Activated T-cell treated with anti-CD3 and anti-CD28 coated beads for 48 hours (primary cell): Measurements from ENCODE around the gene EIF4G3.
"Not testable (repeated sequence)": the region's sequence is repeated elsewhere in the genome, so short reads cannot be mapped to it uniquely, and the experiment has no call there.

Experiments used
- DNase-seq: peaks from one replicate; pipeline ENCODE4 v3.0.0-alpha.2; 2020; ENCODE audit warnings: low read depth

Gene EIF4G3

GRCh38 chr1:21028520-21029145, 148.1 kb downstream of the EIF4G3 start:
- DNase-seq = no peak

- no peak for DNase-seq
Measured at GRCh38 chr1:21027805-21028204, 148.9 kb downstream of the EIF4G3 start.

- DNase-seq = no peak
Measured at GRCh38 chr1:21024918-21025317, 151.8 kb downstream of the EIF4G3 start.

DNA sequence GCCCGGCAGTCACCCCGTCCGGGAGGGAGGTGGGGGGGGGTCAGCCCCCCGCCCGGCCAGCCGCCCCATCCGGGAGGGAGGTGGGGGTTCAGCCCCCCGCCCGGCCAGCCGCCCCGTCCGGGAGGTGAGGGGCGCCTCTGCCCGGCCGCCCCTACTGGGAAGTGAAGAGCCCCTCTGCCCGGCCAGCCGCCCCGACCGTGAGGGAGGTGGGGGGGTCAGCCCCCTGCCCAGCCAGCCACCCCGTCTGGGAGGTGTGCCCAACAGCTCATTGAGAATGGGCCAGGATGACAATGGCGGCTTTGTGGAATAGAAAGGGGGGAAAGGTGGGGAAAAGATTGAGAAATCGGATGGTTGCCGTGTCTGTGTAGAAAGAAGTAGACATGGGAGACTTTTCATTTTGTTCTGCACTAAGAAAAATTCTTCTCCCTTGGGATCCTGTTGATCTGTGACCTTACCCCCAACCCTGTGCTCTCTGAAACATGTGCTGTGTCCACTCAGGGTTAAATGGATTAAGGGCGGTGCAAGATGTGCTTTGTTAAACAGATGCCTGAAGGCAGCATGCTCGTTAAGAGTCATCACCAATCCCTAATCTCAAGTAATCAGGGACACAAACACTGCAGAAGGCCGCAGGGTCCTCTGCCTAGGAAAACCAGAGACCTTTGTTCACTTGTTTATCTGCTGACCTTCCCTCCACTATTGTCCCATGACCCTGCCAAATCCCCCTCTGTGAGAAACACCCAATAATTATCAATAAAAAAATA, 152.4 kb downstream of the EIF4G3 start:
- not testable (repeated sequence) for DNase-seq

DNA sequence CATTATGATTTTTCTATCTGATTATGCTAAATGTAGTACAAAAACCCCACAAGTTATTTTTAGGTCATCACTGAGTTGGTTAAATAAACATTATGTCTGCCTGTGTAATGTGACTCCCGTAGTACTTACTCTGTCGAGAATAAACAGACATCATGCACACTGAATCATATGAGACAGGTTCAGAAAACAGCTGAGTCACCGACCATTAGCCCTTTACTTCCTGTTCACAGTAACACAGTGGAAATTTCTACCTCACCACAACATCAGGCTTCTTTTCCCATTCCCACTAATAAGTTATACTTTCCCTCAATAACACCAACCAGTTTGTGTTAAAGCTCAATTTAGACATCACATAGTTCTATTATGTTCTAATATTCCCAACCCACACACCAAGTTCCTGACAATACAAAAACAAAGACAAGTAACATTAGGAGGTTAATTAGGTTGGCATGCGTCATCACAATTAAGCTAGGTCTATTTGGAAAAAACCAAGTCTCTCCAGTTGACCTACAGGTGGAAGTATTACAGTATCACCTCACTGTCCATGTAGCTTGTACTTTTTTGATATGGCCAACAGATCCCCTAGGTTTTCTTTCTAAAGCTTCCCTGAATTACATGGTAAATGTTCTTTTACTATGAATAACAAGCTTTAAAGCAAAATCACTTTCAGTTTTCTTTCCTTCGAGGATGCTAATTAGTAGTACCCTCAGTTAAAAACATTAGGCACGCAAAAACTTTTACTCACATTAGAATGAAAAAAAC, 154.2 kb downstream of the EIF4G3 start:
- no peak for DNase-seq

GRCh38 chr1:21021311-21021710, 155.4 kb downstream of the EIF4G3 start:
- no peak for DNase-seq

GRCh38 chr1:21020151-21020550, 156.5 kb downstream of the EIF4G3 start:
- no peak for DNase-seq

- DNase-seq = no peak
Measured at GRCh38 chr1:21018673-21019072, 158.0 kb downstream of the EIF4G3 start.

DNA sequence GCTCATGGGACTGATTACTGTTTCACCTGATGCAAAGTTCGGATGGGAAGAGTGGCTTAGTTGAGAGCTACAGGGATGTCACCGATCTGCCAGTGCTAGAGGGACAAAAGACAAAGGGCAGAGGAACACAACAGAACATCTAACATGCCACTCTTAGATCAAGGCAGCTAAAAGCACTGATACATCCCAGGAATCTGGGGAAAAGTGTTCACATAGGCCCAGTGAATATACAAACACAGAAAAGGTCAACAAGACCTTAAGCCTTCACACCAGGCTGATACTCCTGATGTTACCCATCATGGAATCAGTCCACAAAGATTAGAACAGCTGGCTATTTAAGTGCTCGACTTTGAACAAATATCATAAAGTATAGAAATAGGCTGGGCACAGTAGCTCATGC, 163.2 kb downstream of the EIF4G3 start:
- DNase-seq = no peak

GRCh38 chr1:21012937-21013336, 163.8 kb downstream of the EIF4G3 start:
- DNase-seq = no peak

- DNase-seq = no peak
Measured at GRCh38 chr1:21007876-21008275, 168.8 kb downstream of the EIF4G3 start.

DNA sequence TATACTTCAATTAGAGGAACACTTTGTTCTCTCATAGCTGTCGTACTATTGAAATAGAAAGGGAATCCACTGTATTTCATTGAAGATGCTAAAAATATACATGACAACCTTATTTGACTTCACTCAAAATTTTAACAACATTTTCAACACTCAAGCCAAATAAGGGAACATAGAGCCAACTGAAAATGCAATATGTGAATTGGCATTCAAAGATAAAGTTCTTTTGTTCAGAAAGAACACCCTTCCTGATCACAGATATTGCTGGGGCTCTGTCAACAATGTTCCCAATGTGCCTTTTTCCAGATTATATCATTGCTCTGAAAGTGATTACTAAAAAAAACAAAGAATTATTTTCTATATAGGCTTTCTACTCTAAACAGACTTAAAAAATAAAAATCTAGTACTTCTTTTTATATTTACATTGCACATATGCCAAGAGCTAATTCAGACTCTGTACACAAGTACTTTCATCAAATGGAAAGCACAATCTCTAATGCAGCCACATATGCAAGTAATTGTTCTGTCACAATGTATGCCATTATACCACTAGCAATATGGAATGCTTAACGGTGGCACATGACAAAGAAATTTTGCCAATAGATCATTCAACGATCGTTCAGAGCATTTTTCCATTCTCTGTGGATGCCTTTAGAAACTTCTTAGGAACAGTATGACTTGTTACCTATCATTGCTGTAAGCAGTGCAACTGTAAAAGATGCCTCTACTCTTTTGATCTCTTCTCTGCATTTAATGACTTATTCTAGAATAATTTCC, 171.0 kb downstream of the EIF4G3 start:
- no peak for DNase-seq

DNA sequence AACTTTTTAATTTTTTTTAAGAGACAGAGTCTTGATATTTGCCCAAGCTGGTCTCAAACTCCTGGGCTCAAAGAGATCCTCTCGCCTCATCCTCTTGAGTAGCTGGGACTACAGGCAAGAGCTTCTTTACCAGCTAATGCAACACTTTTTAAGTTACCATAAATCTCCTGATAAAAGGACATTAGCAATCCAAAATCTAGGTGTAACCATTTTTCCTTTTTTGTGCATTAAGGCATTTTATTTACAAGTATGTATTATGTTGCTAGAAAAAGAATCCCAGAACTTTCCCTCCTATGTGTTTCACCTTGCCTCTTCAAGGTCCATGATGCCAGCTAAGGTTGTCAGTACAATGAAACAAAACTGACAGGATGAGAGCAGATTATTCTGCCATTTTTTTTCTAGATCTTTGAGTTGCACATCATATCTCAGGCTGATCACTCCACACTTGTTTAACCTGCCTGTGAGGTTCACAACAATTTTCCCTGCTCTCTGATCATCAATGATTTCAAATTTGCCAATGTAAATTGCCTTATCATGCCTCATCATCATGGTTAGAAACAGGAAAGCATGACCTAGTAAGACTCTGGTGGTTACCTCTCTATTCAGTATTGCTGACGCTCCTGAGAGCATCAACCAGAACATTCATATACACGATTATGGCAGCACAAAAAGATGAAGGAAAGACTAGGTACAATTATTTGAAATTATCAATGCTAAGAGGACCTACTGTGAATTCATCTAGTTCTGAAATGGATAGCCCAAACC, 173.2 kb downstream of the EIF4G3 start:
- DNase-seq = no peak

GRCh38 chr1:21001042-21001441, 175.7 kb downstream of the EIF4G3 start:
- DNase-seq = no peak

DNA sequence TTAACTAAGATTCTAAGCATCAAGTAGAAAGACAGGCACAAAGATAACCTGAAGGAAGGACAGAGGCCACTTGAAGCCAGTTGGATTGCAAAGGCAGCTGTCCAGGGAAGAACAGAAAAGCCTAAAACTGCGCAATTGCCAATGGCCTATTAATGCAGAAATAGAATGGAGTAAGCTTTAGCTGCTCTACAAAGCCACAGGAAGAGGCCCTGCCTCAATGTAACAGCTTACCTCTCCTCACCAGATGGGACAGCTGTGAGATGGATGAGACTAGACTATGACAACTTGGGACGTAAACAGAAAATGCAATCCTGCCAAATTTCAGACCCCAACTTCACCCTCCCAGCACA, 176.5 kb downstream of the EIF4G3 start:
- no peak for DNase-seq

DNA sequence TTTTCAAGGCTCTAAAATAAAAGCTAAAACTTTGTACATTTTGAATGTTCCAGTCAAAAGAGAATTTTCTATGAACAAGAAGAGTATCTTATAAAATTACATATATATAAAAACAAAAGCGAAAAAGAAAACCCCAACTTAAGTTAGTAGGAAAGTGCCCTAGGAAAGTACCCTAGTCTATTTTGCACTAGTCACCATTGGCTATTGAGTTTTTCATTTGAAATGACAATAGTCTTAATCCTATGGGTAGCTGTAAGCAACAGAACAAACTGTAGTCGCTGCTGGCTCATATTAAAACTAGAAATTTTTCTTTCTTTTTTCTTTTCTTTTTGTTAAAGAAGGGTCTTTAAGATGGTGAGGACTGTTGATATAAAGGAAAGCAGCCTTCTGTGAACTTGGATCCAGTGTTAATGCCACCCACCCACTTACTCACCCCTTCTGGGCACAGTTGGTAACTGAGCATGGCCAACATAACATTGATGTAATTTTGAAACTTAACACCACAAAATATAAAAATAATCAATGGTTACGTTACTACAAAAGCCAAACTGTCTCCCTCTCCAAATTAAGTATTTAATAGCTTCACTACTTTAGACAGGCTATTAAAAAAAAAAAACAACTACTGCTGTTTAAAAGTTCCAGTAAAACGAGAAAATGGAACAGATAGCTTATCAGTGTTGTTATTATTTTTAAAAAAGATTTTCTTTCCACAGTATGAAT, 177.0 kb downstream of the EIF4G3 start:
- DNase-seq = no peak

GRCh38 chr1:20998826-20999225, 177.9 kb downstream of the EIF4G3 start:
- DNase-seq = no peak

DNA sequence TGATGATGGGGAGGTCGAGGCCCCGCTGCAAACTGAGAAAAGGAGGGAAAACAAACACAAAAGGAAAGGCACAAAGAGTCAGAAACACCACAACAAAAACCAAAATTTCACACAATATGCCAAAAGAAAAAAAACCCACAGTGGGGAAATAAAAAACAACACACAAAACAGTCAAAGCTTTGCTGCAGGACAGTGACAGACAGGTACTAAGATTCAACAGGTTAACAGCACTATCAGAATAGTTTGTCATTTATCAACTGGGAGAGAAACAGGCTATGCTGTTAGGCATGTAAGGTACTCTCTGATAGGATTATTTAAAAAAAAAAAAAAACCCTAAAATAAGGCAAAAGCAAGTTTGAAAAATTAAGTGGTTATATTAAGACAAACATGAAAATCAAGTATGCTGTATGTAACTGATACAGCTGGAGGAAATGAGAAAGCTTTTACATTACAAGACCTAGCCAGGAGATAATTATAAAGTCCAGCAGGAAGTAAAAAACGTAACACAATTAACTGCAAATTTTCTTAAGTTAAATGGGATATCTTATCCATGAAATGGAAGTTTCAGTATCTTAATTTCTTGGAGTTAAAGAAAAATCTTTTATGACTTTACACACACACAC, 179.0 kb downstream of the EIF4G3 start:
- no peak for DNase-seq

DNA sequence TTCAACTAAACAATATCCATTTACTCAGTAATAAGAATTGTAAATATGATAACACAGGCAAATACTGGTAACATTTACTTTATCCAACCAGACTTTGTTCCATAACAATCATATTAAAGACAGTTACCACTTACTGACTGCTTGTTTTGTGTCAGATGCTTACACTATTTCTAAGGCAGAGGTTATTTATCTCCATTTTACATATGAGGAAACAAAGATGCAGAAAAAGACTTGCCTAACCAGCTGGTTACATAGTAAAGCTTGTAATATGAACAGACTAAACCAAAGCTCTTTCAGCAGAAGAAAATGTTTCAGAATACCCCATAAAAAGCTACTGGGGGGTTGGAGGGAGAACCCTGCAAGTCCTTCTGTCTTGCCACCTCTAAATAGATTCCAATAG, 180.1 kb downstream of the EIF4G3 start:
- no peak for DNase-seq
